ENCODE data around the gene SAMD4B. TPM values are rescaled to one million over a fixed set of nuclear protein-coding genes. Genes with fewer than 3 reads are reported as not detected.

The SAMD4B gene
- total RNA-seq, 1 donor from 2014 or later = 106 TPM

- no peak for DNase-seq (ENCODE audit: low spot score)
Measured at GRCh38 chr19:39425744-39426143, 83.5 kb downstream of the SAMD4B start.

- DNase-seq (ENCODE audit: low spot score) = no peak
Measured at GRCh38 chr19:39426170-39426569, 83.9 kb downstream of the SAMD4B start.

- DNase-seq (ENCODE audit: low spot score) = no peak
Measured at GRCh38 chr19:39427707-39428106, 85.5 kb downstream of the SAMD4B start.

GRCh38 chr19:39428283-39429112 is 86.3 kb downstream of the SAMD4B start:
- peak; percentile 65 for DNase-seq (ENCODE audit: low spot score)

GRCh38 chr19:39430675-39431593 is 88.7 kb downstream of the SAMD4B start:
- peak; percentile 56 for DNase-seq (ENCODE audit: low spot score)

GRCh38 chr19:39432677-39433025 is 90.4 kb downstream of the SAMD4B start:
- no peak for DNase-seq (ENCODE audit: low spot score)

- DNase-seq (ENCODE audit: low spot score) = no peak
Measured at GRCh38 chr19:39433480-39434079, 91.4 kb downstream of the SAMD4B start.

- no peak for DNase-seq (ENCODE audit: low spot score)
Measured at GRCh38 chr19:39434123-39435076, 92.2 kb downstream of the SAMD4B start.

Other genes with a start within 250 kb of the SAMD4B start
- 89.3 TPM for gene PAK4, start 216.6 kb upstream of the SAMD4B start, total RNA-seq
- gene NCCRP1, start 145.5 kb upstream of the SAMD4B start, total RNA-seq = 0.17 TPM
- gene SYCN, start 138.2 kb upstream of the SAMD4B start, total RNA-seq = 1.1 TPM
- gene IFNL3, start 97.4 kb upstream of the SAMD4B start, total RNA-seq = not detected
- gene IFNL4, start 93.6 kb upstream of the SAMD4B start, total RNA-seq = not detected
- gene IFNL2, start 74.0 kb upstream of the SAMD4B start, total RNA-seq = not detected
- gene IFNL1, start 46.0 kb upstream of the SAMD4B start, total RNA-seq = not detected
- 1.6 TPM for gene LRFN1, start 21.6 kb upstream of the SAMD4B start, total RNA-seq
- 29.0 TPM for gene GMFG, start 6.4 kb upstream of the SAMD4B start, total RNA-seq
- gene PAF1, start 48.7 kb downstream of the SAMD4B start, total RNA-seq = 50.5 TPM
- 46.0 TPM for gene MED29, start 49.0 kb downstream of the SAMD4B start, total RNA-seq
- 180 TPM for gene ZFP36, start 64.4 kb downstream of the SAMD4B start, total RNA-seq
- gene PLEKHG2, start 70.2 kb downstream of the SAMD4B start, total RNA-seq = 41.8 TPM
- gene RPS16, start 93.5 kb downstream of the SAMD4B start, total RNA-seq = 1,378 TPM
- 157 TPM for gene SUPT5H, start 103.2 kb downstream of the SAMD4B start, total RNA-seq
- 53.3 TPM for gene TIMM50, start 138.4 kb downstream of the SAMD4B start, total RNA-seq
- not detected for gene DLL3, start 156.5 kb downstream of the SAMD4B start, total RNA-seq
- not detected for gene SELENOV, start 172.7 kb downstream of the SAMD4B start, total RNA-seq
- gene EID2B, start 190.4 kb downstream of the SAMD4B start, total RNA-seq = 2.6 TPM
- gene EID2, start 197.7 kb downstream of the SAMD4B start, total RNA-seq = 15.0 TPM

All from mucosa of gallbladder (tissue), 1 donor.